Vagina (tissue), 2 donors: Measurements from ENCODE around the gene RDH8. TPM values are rescaled to one million over a fixed set of nuclear protein-coding genes. Genes with fewer than 3 reads are reported as not detected.

Source experiments
- DNase-seq, 2 donors: peaks; one replicate each; pipeline ENCODE4 v3.0.0-alpha.2; 2017; ENCODE audit errors: extremely low spot score in 2 of 2
- H3K27ac ChIP-seq: fragments of 200-600 bp; sonication (generic); one replicate; pipeline ENCODE4 v1.5.1; 2019
- H3K27me3 ChIP-seq: fragments of 200-600 bp; sonication (generic); one replicate; pipeline ENCODE4 v1.5.1; 2019
- H3K36me3 ChIP-seq, 2 donors: fragments of 200-600 bp; sonication (generic); one replicate each; pipeline ENCODE4 v1.5.1; 2017 to 2019
- H3K4me1 ChIP-seq: fragments of 200-600 bp; sonication (generic); one replicate; pipeline ENCODE4 v1.5.1; 2019
- H3K4me3 ChIP-seq, 2 donors: fragments of 200-600 bp; sonication (generic); 1 replicate in 1 of 2; 2 replicates in 1 of 2; pipeline ENCODE4 v1.5.1; 2016 to 2019
- H3K9me3 ChIP-seq: fragments of 200-600 bp; sonication (generic); one replicate; pipeline ENCODE4 v1.5.1; 2019
- POLR2A ChIP-seq, 2 donors: fragments of 450-650 bp; IDR thresholded peaks; one replicate each; pipeline ENCODE4 v1.6.1; 2017; ENCODE audit warnings: antibody characterized with exemption in 2 of 2, mild to moderate bottlenecking in 2 of 2, moderate library complexity in 2 of 2
- POLR2AphosphoS5 ChIP-seq, 2 donors: sonication (generic); formaldehyde crosslinking; IDR thresholded peaks; one replicate each; pipeline ENCODE4 v1.9.0; 2017; ENCODE audit warnings: antibody characterized with exemption in 2 of 2, mild to moderate bottlenecking in 2 of 2, low read depth in 1 of 2; ENCODE audit not compliant: insufficient read depth in 1 of 2
- intact Hi-C: fragments of 100-400 bp; cut with DNase I; formaldehyde crosslinking; loops from one replicate; pipeline ENCODE4 v1.15.1; 2023
- total RNA-seq: library from RNA; depleted of rRNA; stranded (reverse); fragments of >200 nt; gene quantifications from one replicate; pipeline ENCODE4 v1.2.3, GENCODE V29; 2016
- TF ChIP-seq, protein P1 (sequence below), 3 experiments: fragments of 450-650 bp in 2 of 3; fragments of 200-600 bp in 1 of 3; sonication (generic) in 1 of 3; IDR thresholded peaks; one replicate each; pipeline ENCODE4 v1.5.1; 2017 to 2019; ENCODE audit warnings: antibody characterized with exemption in 3 of 3, mild to moderate bottlenecking in 2 of 3, moderate library complexity in 2 of 3

The RDH8 gene
- total RNA-seq, 1 donor from 2014 or later, result not detected

DNA sequence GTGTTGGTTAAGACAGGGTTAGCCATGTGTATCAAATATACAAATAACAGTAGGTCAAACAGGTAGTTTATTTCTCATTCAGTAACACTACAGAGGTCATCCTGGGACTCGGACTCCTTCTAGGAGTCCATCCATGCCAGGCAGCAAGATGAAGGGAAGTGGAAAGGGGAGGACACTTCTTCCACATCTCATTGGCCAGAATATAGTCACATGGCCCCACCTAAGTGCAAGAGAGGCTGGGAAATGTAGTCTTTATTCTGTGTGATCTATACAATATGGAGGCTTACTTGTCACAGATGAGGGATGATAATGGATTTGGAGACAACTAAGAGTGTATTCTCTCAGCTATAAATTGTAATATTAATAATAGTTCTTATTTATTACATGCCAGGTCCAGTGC, 31.1 kb downstream of the RDH8 start:
- no peaks in the 10 kb centered on the region for H3K36me3 ChIP-seq
- H3K4me1 ChIP-seq, result no peaks in the 10 kb centered on the region
- no peak overlapping the region for H3K27ac ChIP-seq
- H3K4me3 ChIP-seq, result no peak overlapping the region
- TF ChIP-seq POLR2A (IDR thresholded peaks at IDR 0.05) (no peak), POLR2AphosphoS5 (IDR thresholded peaks at IDR 0.05; ENCODE audit: insufficient read depth in 1 of 2, low read depth in 1 of 2) (no peak)
- TF ChIP-seq, protein P1, sequence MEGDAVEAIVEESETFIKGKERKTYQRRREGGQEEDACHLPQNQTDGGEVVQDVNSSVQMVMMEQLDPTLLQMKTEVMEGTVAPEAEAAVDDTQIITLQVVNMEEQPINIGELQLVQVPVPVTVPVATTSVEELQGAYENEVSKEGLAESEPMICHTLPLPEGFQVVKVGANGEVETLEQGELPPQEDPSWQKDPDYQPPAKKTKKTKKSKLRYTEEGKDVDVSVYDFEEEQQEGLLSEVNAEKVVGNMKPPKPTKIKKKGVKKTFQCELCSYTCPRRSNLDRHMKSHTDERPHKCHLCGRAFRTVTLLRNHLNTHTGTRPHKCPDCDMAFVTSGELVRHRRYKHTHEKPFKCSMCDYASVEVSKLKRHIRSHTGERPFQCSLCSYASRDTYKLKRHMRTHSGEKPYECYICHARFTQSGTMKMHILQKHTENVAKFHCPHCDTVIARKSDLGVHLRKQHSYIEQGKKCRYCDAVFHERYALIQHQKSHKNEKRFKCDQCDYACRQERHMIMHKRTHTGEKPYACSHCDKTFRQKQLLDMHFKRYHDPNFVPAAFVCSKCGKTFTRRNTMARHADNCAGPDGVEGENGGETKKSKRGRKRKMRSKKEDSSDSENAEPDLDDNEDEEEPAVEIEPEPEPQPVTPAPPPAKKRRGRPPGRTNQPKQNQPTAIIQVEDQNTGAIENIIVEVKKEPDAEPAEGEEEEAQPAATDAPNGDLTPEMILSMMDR (IDR thresholded peaks at IDR 0.05), result no peak
- H3K9me3 ChIP-seq, result peaks cover 30% of the 10 kb centered on the region
- intact Hi-C loops, result no loop called here
- no peaks in the 10 kb centered on the region for H3K27me3 ChIP-seq
- no peak for DNase-seq

DNA sequence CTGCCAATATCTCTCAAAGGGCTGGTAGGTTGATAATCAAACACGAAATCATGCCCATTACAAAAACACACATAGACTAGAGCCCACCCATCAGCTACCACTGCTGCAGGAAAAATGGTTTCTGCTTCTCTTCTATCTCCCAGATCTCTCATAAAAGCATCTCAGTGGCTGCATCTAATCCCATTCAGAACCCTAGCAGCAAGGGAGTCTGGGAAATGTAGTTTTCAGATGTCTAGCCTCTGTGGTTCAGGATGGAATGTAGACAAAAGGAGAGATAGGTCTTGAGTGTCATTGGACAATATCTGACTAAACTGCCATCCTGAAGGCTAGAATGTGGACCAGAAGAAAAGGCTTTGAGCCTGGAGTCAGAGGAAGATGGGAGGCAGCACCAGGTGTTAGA, 32.1 kb downstream of the RDH8 start:
- DNase-seq, result no peak
- no peak overlapping the region for H3K4me3 ChIP-seq
- no peaks in the 10 kb centered on the region for H3K4me1 ChIP-seq
- H3K36me3 ChIP-seq, result no peaks in the 10 kb centered on the region
- intact Hi-C loops, result no loop called here
- peaks cover 30% of the 10 kb centered on the region for H3K9me3 ChIP-seq
- H3K27ac ChIP-seq, result no peak overlapping the region
- TF ChIP-seq POLR2AphosphoS5 (IDR thresholded peaks at IDR 0.05; ENCODE audit: insufficient read depth in 1 of 2, low read depth in 1 of 2), result no peak
- no peak for TF ChIP-seq POLR2A (IDR thresholded peaks at IDR 0.05)
- TF ChIP-seq, protein P1 (IDR thresholded peaks at IDR 0.05), result no peak
- no peaks in the 10 kb centered on the region for H3K27me3 ChIP-seq

DNA sequence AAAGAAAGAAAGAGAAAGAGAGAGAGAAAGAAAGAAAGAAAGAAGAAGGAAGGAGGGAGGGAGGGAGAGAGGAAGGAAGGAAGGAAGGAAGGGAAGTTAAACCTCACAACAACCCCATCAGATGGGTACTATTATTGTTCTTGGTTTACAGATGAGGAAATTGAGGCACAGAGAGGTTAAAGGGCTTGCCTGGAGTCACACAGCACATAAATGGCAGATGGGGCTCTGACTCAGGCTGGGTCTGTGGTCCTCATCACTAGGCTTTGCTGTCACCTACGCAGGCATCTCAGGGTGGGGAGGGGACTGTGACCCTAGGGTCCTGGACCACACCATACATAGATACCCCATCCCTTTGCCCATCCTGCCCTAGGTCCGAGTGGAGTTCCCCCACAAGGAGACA, 36.3 kb downstream of the RDH8 start:
- H3K4me1 ChIP-seq, result no peaks in the 10 kb centered on the region
- no peaks in the 10 kb centered on the region for H3K36me3 ChIP-seq
- TF ChIP-seq, protein P1 (IDR thresholded peaks at IDR 0.05), result no peak
- no peak for TF ChIP-seq POLR2A (IDR thresholded peaks at IDR 0.05)
- no peak for TF ChIP-seq POLR2AphosphoS5 (IDR thresholded peaks at IDR 0.05; ENCODE audit: insufficient read depth in 1 of 2, low read depth in 1 of 2)
- intact Hi-C loops, result no loop called here
- no peak for DNase-seq
- H3K27ac ChIP-seq, result no peak overlapping the region
- no peaks in the 10 kb centered on the region for H3K9me3 ChIP-seq
- no peak overlapping the region for H3K4me3 ChIP-seq
- no peaks in the 10 kb centered on the region for H3K27me3 ChIP-seq

DNA sequence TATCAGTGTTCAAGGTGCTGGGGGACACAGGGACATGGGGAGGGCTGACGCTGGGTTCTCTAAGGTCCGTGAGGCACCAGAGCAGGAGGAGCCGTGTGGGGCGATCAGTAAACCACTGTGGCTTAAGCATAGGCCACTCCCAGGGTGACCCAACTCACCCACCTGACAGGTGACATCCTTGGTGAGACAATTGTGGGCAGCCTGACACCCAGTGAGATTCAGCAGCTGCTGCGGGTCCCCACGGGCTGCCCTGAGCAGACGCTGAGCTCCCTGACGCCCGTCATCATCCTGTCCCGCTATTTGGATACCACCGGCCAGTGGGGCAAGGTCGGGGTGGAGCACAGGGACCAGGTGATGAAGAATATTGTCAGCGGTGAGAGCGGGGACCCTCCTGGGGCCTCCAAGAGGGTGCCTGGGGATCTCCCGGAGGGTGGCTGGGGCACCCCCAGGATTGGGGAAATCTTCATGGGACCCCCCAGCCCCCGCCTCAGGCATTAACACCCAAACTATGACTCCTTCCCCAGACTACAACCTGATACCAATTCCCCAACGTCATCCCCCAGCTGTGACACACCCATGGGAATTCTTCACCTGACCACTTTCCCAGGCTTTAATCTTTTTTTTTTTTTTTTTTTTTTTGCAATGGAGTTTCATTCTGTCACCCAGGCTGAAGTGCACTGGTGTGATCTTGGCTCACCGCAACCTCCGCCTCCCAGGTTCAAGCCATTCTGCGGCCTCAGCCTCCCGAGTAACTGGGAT, 39.5 kb downstream of the RDH8 start:
- Histone ChIP-seq H3K36me3 (no peaks in the 10 kb centered on the region), H3K9me3 (no peaks in the 10 kb centered on the region), H3K27me3 (no peaks in the 10 kb centered on the region), H3K27ac (no peak overlapping the region), H3K4me1 (no peaks in the 10 kb centered on the region), H3K4me3 (no peak overlapping the region)
- TF ChIP-seq POLR2AphosphoS5 (IDR thresholded peaks at IDR 0.05; ENCODE audit: insufficient read depth in 1 of 2, low read depth in 1 of 2), result no peak
- TF ChIP-seq, protein P1 (IDR thresholded peaks at IDR 0.05), result no peak
- no peak for TF ChIP-seq POLR2A (IDR thresholded peaks at IDR 0.05)
- DNase-seq, result no peak
- intact Hi-C loops, result no loop called here

DNA sequence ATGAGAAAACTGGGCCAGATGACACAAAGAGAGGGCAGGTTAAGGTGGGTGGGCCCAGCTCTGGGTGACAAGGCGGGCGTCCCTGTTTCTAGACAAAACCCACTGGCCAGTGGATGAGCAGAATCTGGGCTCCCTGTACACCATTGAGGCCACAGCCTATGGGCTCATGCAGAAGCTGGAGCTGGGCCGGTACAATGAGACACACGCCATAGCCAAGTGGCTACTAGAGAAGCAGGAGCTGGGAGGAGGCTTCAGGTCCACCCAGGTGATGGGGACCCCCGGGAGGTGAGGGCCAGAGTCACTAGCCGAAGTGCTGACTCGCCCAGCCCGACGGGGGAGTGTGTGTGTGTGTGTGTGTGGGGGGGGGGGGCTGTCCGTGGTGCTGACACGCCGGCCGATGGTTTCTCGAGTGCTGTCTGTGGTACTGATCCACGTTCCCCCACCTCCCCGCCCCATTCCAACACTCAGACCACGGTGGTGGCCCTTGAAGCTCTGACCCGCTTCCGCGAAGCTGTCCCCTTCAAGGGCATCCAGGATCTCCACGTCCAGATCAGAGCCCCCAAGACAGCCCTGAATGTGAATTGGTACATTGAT, 48.5 kb downstream of the RDH8 start:
- no peak for TF ChIP-seq POLR2A (IDR thresholded peaks at IDR 0.05)
- no peaks in the 10 kb centered on the region for H3K36me3 ChIP-seq
- no peak overlapping the region for H3K27ac ChIP-seq
- DNase-seq, result no peak
- H3K9me3 ChIP-seq, result no peaks in the 10 kb centered on the region
- H3K4me3 ChIP-seq, result no peak overlapping the region
- H3K4me1 ChIP-seq, result no peaks in the 10 kb centered on the region
- intact Hi-C loops, result no loop called here
- no peaks in the 10 kb centered on the region for H3K27me3 ChIP-seq
